ENCODE data around the gene CCNQ. TPM values are rescaled to one million over a fixed set of nuclear protein-coding genes. Genes with fewer than 3 reads are reported as not detected.

CCNQ gene
- total and polyA plus RNA-seq, 10 of the 15 experiments (the other 5 are each of a cell fraction or from before 2014, with no cell fraction given), result 0.45 to 36.2 (median 18.2) TPM

DNA sequence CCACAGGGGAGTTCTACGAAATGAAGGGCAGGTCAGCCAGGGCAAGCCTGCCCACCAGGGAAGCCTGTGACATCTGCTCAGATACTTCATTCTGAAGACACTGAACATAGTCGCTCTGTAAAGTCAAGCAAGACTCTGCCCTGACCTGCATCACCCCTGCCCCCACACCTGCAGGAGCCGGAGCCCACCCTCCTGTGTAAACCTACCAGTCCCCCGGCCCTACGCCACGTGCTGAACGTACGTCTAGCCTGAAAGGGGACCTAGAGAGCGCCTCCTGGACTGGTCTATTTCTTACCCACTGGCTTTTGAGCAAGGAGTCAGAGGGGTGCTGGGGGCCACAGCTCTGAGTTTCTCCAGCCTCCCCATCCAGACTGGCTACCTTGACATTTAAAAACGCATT is 11.6 kb downstream of the CCNQ start:
- in situ Hi-C loops (cut with MboI) (loop anchor here (10.0 kb wide), 1 partner anchor 63 kb away; no protein-coding TSS in a partner anchor), intact Hi-C loops (cut with micrococcal nuclease; ENCODE audit: unreplicated experiment) (no loop called here)
- no peaks in the 10 kb centered on the region for H3K27me3 ChIP-seq (replicated peaks in 1 of 2; ENCODE audit: control insufficient read depth in 2 of 2, insufficient read depth in 2 of 2, low read length in 1 of 2)
- ChIA-PET CTCF (no interaction called here), SMC1A (ENCODE audit: uncharacterized antibody, unreplicated experiment) (no interaction called here), POLR2A (no interaction called here), RAD21 (ENCODE audit: unreplicated experiment) (no interaction called here)
- no TSS peak for BruUV-seq (replicated peaks)
- DNase-seq (ENCODE audit: low read depth, low spot score) (no peak), FAIRE-seq (no peak), ATAC-seq (no peak)
- 77% methylated on average over 10 of the region's 10 CpGs for WGBS (ENCODE audit: insufficient coverage, insufficient replicate concordance, low lambda C conversion rate, missing lambda C conversion rate)
- H3K9ac ChIP-seq (ENCODE audit: control insufficient read depth, insufficient read depth, low read length), result no peak overlapping the region
- no peaks in the 10 kb centered on the region for H3K9me3 ChIP-seq (replicated peaks; ENCODE audit: control insufficient read depth, insufficient read depth, low read length)
- H2AFZ ChIP-seq (ENCODE audit: control insufficient read depth, low read depth, low read length), result no peak overlapping the region
- no peak overlapping the region for H3K4me2 ChIP-seq (ENCODE audit: control insufficient read depth, insufficient read depth)
- H3K27ac ChIP-seq (ENCODE audit: control insufficient read depth, insufficient read depth), result no peak overlapping the region
- H3K4me1 ChIP-seq (ENCODE audit: control insufficient read depth, insufficient read depth, low read length), result no peaks in the 10 kb centered on the region
- H4K20me1 ChIP-seq (ENCODE audit: control insufficient read depth, insufficient read depth), result no peaks in the 10 kb centered on the region
- H3K36me3 ChIP-seq (ENCODE audit: control insufficient read depth in 2 of 2, insufficient read depth in 2 of 2, low read length in 1 of 2), result peaks cover 0 to 5% of the 10 kb centered on the region in 2 experiments; a peak in 2 of 4 replicates
- TF ChIP-seq, protein P1, sequence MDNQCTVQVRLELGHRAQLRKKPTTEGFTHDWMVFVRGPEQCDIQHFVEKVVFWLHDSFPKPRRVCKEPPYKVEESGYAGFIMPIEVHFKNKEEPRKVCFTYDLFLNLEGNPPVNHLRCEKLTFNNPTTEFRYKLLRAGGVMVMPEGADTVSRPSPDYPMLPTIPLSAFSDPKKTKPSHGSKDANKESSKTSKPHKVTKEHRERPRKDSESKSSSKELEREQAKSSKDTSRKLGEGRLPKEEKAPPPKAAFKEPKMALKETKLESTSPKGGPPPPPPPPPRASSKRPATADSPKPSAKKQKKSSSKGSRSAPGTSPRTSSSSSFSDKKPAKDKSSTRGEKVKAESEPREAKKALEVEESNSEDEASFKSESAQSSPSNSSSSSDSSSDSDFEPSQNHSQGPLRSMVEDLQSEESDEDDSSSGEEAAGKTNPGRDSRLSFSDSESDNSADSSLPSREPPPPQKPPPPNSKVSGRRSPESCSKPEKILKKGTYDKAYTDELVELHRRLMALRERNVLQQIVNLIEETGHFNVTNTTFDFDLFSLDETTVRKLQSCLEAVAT (IDR thresholded peaks at IDR 0.05), result no peak
- TF ChIP-seq SIX5 (IDR thresholded peaks at IDR 0.05; ENCODE audit: low read depth, low read length, severe bottlenecking) (no peak), FOS (IDR thresholded peaks at IDR 0.05; ENCODE audit: borderline replicate concordance, extremely low read depth, insufficient read length) (no peak), PAX8 (IDR thresholded peaks at IDR 0.05) (no peak), STAT3 (IDR thresholded peaks at IDR 0.05; ENCODE audit: low read depth, low read length) (no peak), FOXK2 (IDR thresholded peaks at IDR 0.05) (no peak), NBN (IDR thresholded peaks at IDR 0.05) (no peak), BMI1 (IDR thresholded peaks at IDR 0.05; ENCODE audit: borderline replicate concordance) (no peak), SMAD5 (IDR thresholded peaks at IDR 0.05; ENCODE audit: low read depth) (no peak)
- TF ChIP-seq, protein P2, sequence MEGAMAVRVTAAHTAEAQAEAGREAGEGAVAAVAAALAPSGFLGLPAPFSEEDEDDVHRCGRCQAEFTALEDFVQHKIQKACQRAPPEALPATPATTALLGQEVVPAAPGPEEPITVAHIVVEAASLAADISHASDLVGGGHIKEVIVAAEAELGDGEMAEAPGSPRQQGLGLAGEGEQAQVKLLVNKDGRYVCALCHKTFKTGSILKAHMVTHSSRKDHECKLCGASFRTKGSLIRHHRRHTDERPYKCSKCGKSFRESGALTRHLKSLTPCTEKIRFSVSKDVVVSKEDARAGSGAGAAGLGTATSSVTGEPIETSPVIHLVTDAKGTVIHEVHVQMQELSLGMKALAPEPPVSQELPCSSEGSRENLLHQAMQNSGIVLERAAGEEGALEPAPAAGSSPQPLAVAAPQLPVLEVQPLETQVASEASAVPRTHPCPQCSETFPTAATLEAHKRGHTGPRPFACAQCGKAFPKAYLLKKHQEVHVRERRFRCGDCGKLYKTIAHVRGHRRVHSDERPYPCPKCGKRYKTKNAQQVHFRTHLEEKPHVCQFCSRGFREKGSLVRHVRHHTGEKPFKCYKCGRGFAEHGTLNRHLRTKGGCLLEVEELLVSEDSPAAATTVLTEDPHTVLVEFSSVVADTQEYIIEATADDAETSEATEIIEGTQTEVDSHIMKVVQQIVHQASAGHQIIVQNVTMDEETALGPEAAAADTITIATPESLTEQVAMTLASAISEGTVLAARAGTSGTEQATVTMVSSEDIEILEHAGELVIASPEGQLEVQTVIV (IDR thresholded peaks at IDR 0.05; ENCODE audit: borderline replicate concordance, partially characterized antibody), result no peak
- TF ChIP-seq, protein P3, sequence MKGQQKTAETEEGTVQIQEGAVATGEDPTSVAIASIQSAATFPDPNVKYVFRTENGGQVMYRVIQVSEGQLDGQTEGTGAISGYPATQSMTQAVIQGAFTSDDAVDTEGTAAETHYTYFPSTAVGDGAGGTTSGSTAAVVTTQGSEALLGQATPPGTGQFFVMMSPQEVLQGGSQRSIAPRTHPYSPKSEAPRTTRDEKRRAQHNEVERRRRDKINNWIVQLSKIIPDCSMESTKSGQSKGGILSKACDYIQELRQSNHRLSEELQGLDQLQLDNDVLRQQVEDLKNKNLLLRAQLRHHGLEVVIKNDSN (IDR thresholded peaks at IDR 0.05; ENCODE audit: borderline replicate concordance, extremely low read length, insufficient read depth, low read depth, low read length), result no peak
- no peak overlapping the region for H3K4me3 ChIP-seq
- H3K79me2 ChIP-seq (ENCODE audit: control insufficient read depth, insufficient read depth, low read length), result no peaks in the 10 kb centered on the region

Data from GM12878 (cell line).